H1 (cell line): ENCODE results near the gene CYP4V2. TPM values are rescaled to one million over a fixed set of nuclear protein-coding genes. Genes with fewer than 3 reads are reported as not detected.

ENCODE experiments used
- CTCF ChIA-PET: fragments of 300-600 bp; sonication (Branson Sonifier 250); formaldehyde crosslinking; loops from one replicate; lab custom pipeline; 2021; ENCODE audit not compliant: partially characterized antibody; lab: Charles Lee
- POLR2A ChIA-PET: fragments of 300-600 bp; sonication (Branson Sonifier 250); formaldehyde crosslinking; loops from one replicate; lab custom pipeline; 2021; ENCODE audit warnings: inconsistent platforms; ENCODE audit not compliant: partially characterized antibody; lab: Charles Lee
- DNase-seq, 2 experiments: peaks; one replicate each; pipeline versions ENCODE4 v3.0.0 to v3.0.0-alpha.2; 2010 to 2022; ENCODE audit warnings: low spot score in 2 of 2, low read depth in 1 of 2, mixed read lengths in 1 of 2
- FAIRE-seq: peaks from 2 replicates; lab custom pipeline; 2011; peaks lifted over from hg19 to GRCh38; lab: Jason Lieb, UNC
- H2AFZ ChIP-seq: 2 replicates; pipeline ENCODE4 v1.8.1; 2012; ENCODE audit warnings: low read length, inconsistent platforms
- H2AK5ac ChIP-seq: 2 replicates; pipeline ENCODE4 v1.6.1; 2013; ENCODE audit warnings: low read depth, low read length
- H2BK120ac ChIP-seq: replicated peaks from 2 replicates; pipeline ENCODE3; 2013; ENCODE audit warnings: low read depth, low read length, inconsistent platforms
- H2BK12ac ChIP-seq: 2 replicates; pipeline ENCODE4 v1.6.1; 2013; ENCODE audit warnings: low read depth, low read length
- H2BK15ac ChIP-seq: 2 replicates; pipeline ENCODE4 v1.6.1; 2013; ENCODE audit warnings: low read length
- H2BK20ac ChIP-seq: 2 replicates; pipeline ENCODE4 v1.6.1; 2013; ENCODE audit warnings: low read length
- H2BK5ac ChIP-seq: 2 replicates; pipeline ENCODE4 v1.6.1; 2013; ENCODE audit warnings: low read depth, low read length
- H3K14ac ChIP-seq: 2 replicates; pipeline ENCODE4 v1.6.1; 2013; ENCODE audit warnings: inconsistent platforms; ENCODE audit not compliant: insufficient read length
- H3K18ac ChIP-seq: 2 replicates; pipeline ENCODE4 v1.6.1; 2013; ENCODE audit warnings: low read length; ENCODE audit errors: extremely low read depth
- H3K23ac ChIP-seq: 2 replicates; pipeline ENCODE4 v1.6.1; 2013; ENCODE audit warnings: inconsistent platforms; ENCODE audit not compliant: insufficient read length
- H3K23me2 ChIP-seq: 2 replicates; pipeline ENCODE4 v1.6.1; 2013; ENCODE audit warnings: low read depth, low read length
- H3K27ac ChIP-seq: 2 replicates; pipeline ENCODE4 v1.6.1; 2011; ENCODE audit warnings: low read depth, low read length, inconsistent platforms
- H3K27me3 ChIP-seq, 4 experiments: replicated peaks in 1 of 4; 1 replicate in 1 of 4; 2 replicates in 3 of 4; pipeline versions ENCODE4 v1.6.1 to v1.8.1; 2011 to 2013; ENCODE audit warnings: low read length in 3 of 4, mild to moderate bottlenecking in 3 of 4, inconsistent platforms in 2 of 4, mixed read lengths in 2 of 4, moderate library complexity in 1 of 4; ENCODE audit not compliant: control insufficient read depth in 3 of 4, insufficient read depth in 3 of 4; ENCODE audit errors: extremely low read depth in 1 of 4
- H3K36me3 ChIP-seq, 4 experiments: 2 replicates each; pipeline versions ENCODE4 v1.6.1 to v1.8.1; 2011 to 2013; ENCODE audit warnings: mild to moderate bottlenecking in 4 of 4, low read length in 3 of 4, moderate library complexity in 2 of 4, control low read depth in 1 of 4, inconsistent platforms in 1 of 4; ENCODE audit not compliant: insufficient read depth in 4 of 4, control insufficient read depth in 2 of 4
- H3K4ac ChIP-seq: replicated peaks from 2 replicates; pipeline ENCODE3; 2013; ENCODE audit warnings: low read length, low read depth, mixed read lengths, inconsistent platforms; ENCODE audit not compliant: insufficient read length
- H3K4me1 ChIP-seq, 4 experiments: replicated peaks in 1 of 4; 1 replicate in 1 of 4; 2 replicates in 3 of 4; pipeline versions ENCODE4 v1.6.1 to v1.8.1; 2011 to 2013; ENCODE audit warnings: low read length in 3 of 4, inconsistent platforms in 2 of 4, mixed read lengths in 1 of 4; ENCODE audit not compliant: insufficient read depth in 4 of 4, control insufficient read depth in 3 of 4
- H3K4me2 ChIP-seq, 2 experiments: 2 replicates each; pipeline versions ENCODE4 v1.6.1 to v1.8.1; 2011 to 2013; ENCODE audit warnings: low read depth in 2 of 2, low read length in 2 of 2, control low read depth in 1 of 2, inconsistent platforms in 1 of 2, mild to moderate bottlenecking in 1 of 2; ENCODE audit not compliant: insufficient read depth in 1 of 2
- H3K4me3 ChIP-seq, 4 experiments: fragments of 200-600, 300-600 bp in 1 of 4; sonication (generic), shearing (Covaris generic), sonication (Bioruptor Twin) in 1 of 4; 2 replicates each; pipeline versions ENCODE4 v1.5.1 to v1.8.1; 2011 to 2016; ENCODE audit warnings: low read length in 4 of 4, low read depth in 3 of 4, control low read depth in 2 of 4, inconsistent platforms in 2 of 4, mild to moderate bottlenecking in 2 of 4, mixed read lengths in 1 of 4, moderate library complexity in 1 of 4; ENCODE audit not compliant: insufficient read depth in 2 of 4; ENCODE audit errors: extremely low read depth in 1 of 4
- H3K56ac ChIP-seq: replicated peaks from 2 replicates; pipeline ENCODE3; 2013; ENCODE audit warnings: low read depth, mild to moderate bottlenecking, mixed read lengths, low read length, inconsistent platforms; ENCODE audit not compliant: insufficient read length
- H3K79me1 ChIP-seq: 2 replicates; pipeline ENCODE4 v1.6.1; 2013; ENCODE audit warnings: low read depth, low read length, control low read depth
- H3K79me2 ChIP-seq, 2 experiments: 2 replicates each; pipeline versions ENCODE4 v1.6.1 to v1.8.1; 2012 to 2013; ENCODE audit warnings: low read length in 2 of 2, mild to moderate bottlenecking in 2 of 2, inconsistent platforms in 1 of 2; ENCODE audit not compliant: insufficient read depth in 2 of 2, control insufficient read depth in 1 of 2
- H3K9ac ChIP-seq, 4 experiments: replicated peaks in 1 of 4; 1 replicate in 1 of 4; 2 replicates in 3 of 4; pipeline versions ENCODE4 v1.6.1 to v1.8.1; 2011 to 2013; ENCODE audit warnings: low read depth in 3 of 4, low read length in 3 of 4, control low read depth in 2 of 4, mild to moderate bottlenecking in 2 of 4, moderate library complexity in 2 of 4, inconsistent platforms in 1 of 4; ENCODE audit errors: extremely low read depth in 1 of 4
- H3K9me3 ChIP-seq, 2 experiments: 2 replicates each; pipeline versions ENCODE4 v1.6.1 to v1.8.1; 2012 to 2013; ENCODE audit warnings: mild to moderate bottlenecking in 2 of 2, moderate library complexity in 2 of 2, control low read depth in 1 of 2, inconsistent platforms in 1 of 2, low read depth in 1 of 2, low read length in 1 of 2, mixed read lengths in 1 of 2; ENCODE audit not compliant: insufficient read depth in 2 of 2
- H4K20me1 ChIP-seq, 2 experiments: replicated peaks in 1 of 2; 2 replicates each; pipeline versions ENCODE3 to v1.8.1; 2011 to 2013; ENCODE audit warnings: inconsistent platforms in 2 of 2, low read length in 2 of 2, mild to moderate bottlenecking in 1 of 2; ENCODE audit not compliant: insufficient read depth in 2 of 2, control insufficient read depth in 1 of 2
- H4K5ac ChIP-seq: 2 replicates; pipeline ENCODE4 v1.6.1; 2013; ENCODE audit warnings: low read length, low read depth, mixed read lengths, inconsistent platforms; ENCODE audit not compliant: insufficient read length
- H4K8ac ChIP-seq: 2 replicates; pipeline ENCODE4 v1.8.0; 2013; ENCODE audit warnings: mild to moderate bottlenecking, moderate library complexity, low read length, inconsistent platforms; ENCODE audit not compliant: insufficient read depth; ENCODE audit errors: extremely low read depth
- H4K91ac ChIP-seq: replicated peaks from 2 replicates; pipeline ENCODE3; 2013; ENCODE audit warnings: low read length, mixed read lengths, inconsistent platforms; ENCODE audit not compliant: insufficient read length
- BRCA1 ChIP-seq: IDR thresholded peaks from 2 replicates; pipeline ENCODE4 v1.6.1; 2012; ENCODE audit warnings: low read depth, low read length, improper control_type of control experiment
- CTBP2 ChIP-seq: IDR thresholded peaks from 2 replicates; pipeline ENCODE4 v1.7.0; 2011; ENCODE audit warnings: borderline replicate concordance, mild to moderate bottlenecking, moderate library complexity, mixed read lengths, low read length; ENCODE audit not compliant: insufficient read depth, insufficient read length
- EGR1 ChIP-seq: IDR thresholded peaks from 2 replicates; pipeline ENCODE4 v1.6.1; 2011; ENCODE audit warnings: low read depth, low read length, borderline replicate concordance
- GTF2F1 ChIP-seq: IDR thresholded peaks from 2 replicates; pipeline ENCODE4 v1.6.1; 2012; ENCODE audit warnings: low read depth, low read length, improper control_type of control experiment, borderline replicate concordance
- HDAC6 ChIP-seq: IDR thresholded peaks from one replicate; pipeline ENCODE4 v1.7.1; 2012; ENCODE audit warnings: low read depth, mild to moderate bottlenecking, inconsistent platforms, low read length, moderate library complexity
- JUN ChIP-seq: IDR thresholded peaks from 2 replicates; pipeline ENCODE4 v1.6.1; 2011; ENCODE audit warnings: low read depth, mild to moderate bottlenecking, improper control_type of control experiment, low read length
- JUND ChIP-seq: IDR thresholded peaks from 2 replicates; pipeline ENCODE4 v1.6.1; 2011; ENCODE audit warnings: mild to moderate bottlenecking, improper control_type of control experiment, low read length
- MAFK ChIP-seq: IDR thresholded peaks from 2 replicates; pipeline ENCODE4 v1.6.1; 2012; ENCODE audit warnings: low read depth, mild to moderate bottlenecking, improper control_type of control experiment, low read length
- POU5F1 ChIP-seq: IDR thresholded peaks from 2 replicates; pipeline ENCODE4 v1.6.1; 2011; ENCODE audit warnings: low read depth, mild to moderate bottlenecking, low read length, moderate library complexity
- RFX5 ChIP-seq: IDR thresholded peaks from 2 replicates; pipeline ENCODE4 v1.6.1; 2011; ENCODE audit warnings: low read depth, low read length, improper control_type of control experiment, borderline replicate concordance
- SP1 ChIP-seq: IDR thresholded peaks from 2 replicates; pipeline ENCODE4 v1.6.1; 2011; ENCODE audit warnings: low read depth, low read length
- TCF12 ChIP-seq: IDR thresholded peaks from 2 replicates; pipeline ENCODE4 v1.6.1; 2011; ENCODE audit warnings: low read depth, mild to moderate bottlenecking, low read length
- YY1 ChIP-seq: IDR thresholded peaks from 2 replicates; pipeline ENCODE4 v1.6.1; 2011; ENCODE audit warnings: low read depth, mild to moderate bottlenecking, low read length
- WGBS, 2 experiments: shearing (Covaris generic) in 1 of 2; methylation state at CpG; one replicate each; pipeline versions ENCODE4 v1.1.6 to v1.1.7; 2013 to 2015; ENCODE audit warnings: low lambda C conversion rate in 2 of 2, mixed read lengths in 2 of 2, inconsistent platforms in 1 of 2, low coverage in 1 of 2, missing lambda C conversion rate in 1 of 2; ENCODE audit not compliant: insufficient replicate concordance in 2 of 2, insufficient coverage in 1 of 2, insufficient read length in 1 of 2; ENCODE audit errors: extremely low coverage in 1 of 2, missing lambda C conversion rate in 1 of 2; 5-methylcytosine and 5-hydroxymethylcytosine counted together
- polyA plus RNA-seq, 7 experiments: library from polyadenylated mRNA; depleted of rRNA in 3 of 7; stranded (reverse) in 5 of 7; unstranded in 2 of 7; fragments of >200 nt in 5 of 7; fragments of 200-250 nt in 2 of 7; gene quantifications; 1 replicate in 5 of 7; 2 replicates in 1 of 7; 4 replicates in 1 of 7; pipeline versions ENCODE4 v1.2.1 to v1.2.3, GENCODE V29; 2011 to 2013; ENCODE audit warnings: missing spikeins in 2 of 7, mixed read lengths in 2 of 7
- total RNA-seq: library from RNA; stranded (reverse); fragmentation: NEBNext Ultra II Directional; extraction: Animal tissue kit (Norgen Biotek cat#: 25700); gene quantifications from 2 replicates; pipeline ENCODE4 v1.2.1, GENCODE V29; 2021

Gene CYP4V2
- total and polyA plus RNA-seq, 2 of the 8 experiments (the other 6 are each of a cell fraction or from before 2014, with no cell fraction given): 0.65 to 1.0 TPM

- Histone ChIP-seq H3K27ac (no peak overlapping the region), H2AFZ (no peak overlapping the region), H3K4me1 (peaks cover 6 to 14% (median 8%) of the 10 kb centered on the region in 4 experiments; a peak in 5 of 7 replicates), H4K20me1 (no peaks in the 10 kb centered on the region), H4K91ac (no peak overlapping the region), H2BK5ac (no peak overlapping the region), H3K56ac (no peak overlapping the region), H3K4ac (no peak overlapping the region), H3K79me2 (no peaks in the 10 kb centered on the region), H3K79me1 (no peaks in the 10 kb centered on the region), H3K23me2 (peaks cover 5% of the 10 kb centered on the region; the same call in 1 of the 2 replicates), H2BK15ac (no peak overlapping the region), H3K23ac (no peak overlapping the region), H2BK120ac (no peak overlapping the region), H4K8ac (no peak overlapping the region), H3K36me3 (no peaks in the 10 kb centered on the region), H3K4me3 (no peak overlapping the region), H2BK20ac (no peak overlapping the region), H3K27me3 (no peaks in the 10 kb centered on the region), H2BK12ac (no peak overlapping the region), H3K4me2 (no peak overlapping the region), H3K18ac (no peak overlapping the region), H4K5ac (no peak overlapping the region), H3K14ac (no peak overlapping the region), H3K9me3 (no peaks in the 10 kb centered on the region), H2AK5ac (no peak overlapping the region), H3K9ac (no peak overlapping the region)
- ChIA-PET POLR2A (no interaction called here), CTCF (interaction anchor here (1.6 to 3.2 kb wide), 2 partner anchors 17 to 51 kb away, joined by 4 to 8 read pairs; no protein-coding TSS in a partner anchor)
- 70% methylated on average over 3 of the region's 3 CpGs; no CpG with 5 or more reads in 1 of the 2 experiments for WGBS, 2 experiments
- FAIRE-seq (no peak), DNase-seq (no peak)
- TF ChIP-seq YY1: no peak
- TF ChIP-seq BRCA1: no peak
- no peak for TF ChIP-seq HDAC6
- TF ChIP-seq RFX5: no peak
- TF ChIP-seq POU5F1: no peak
- no peak for TF ChIP-seq JUND
- TF ChIP-seq MAFK: no peak
- TF ChIP-seq SP1: no peak
- TF ChIP-seq GTF2F1: no peak
- TF ChIP-seq TCF12: no peak
- no peak for TF ChIP-seq JUN
- TF ChIP-seq EGR1: no peak
- no peak for TF ChIP-seq CTBP2
Measured at GRCh38 chr4:186188107-186188506, 3.3 kb upstream of the CYP4V2 start.
